Measurements from ENCODE around the gene PTCHD4. TPM values are rescaled to one million over a fixed set of nuclear protein-coding genes. Genes with fewer than 3 reads are reported as not detected.

PTCHD4 gene
- total RNA-seq, 1 donor from 2014 or later, result 0.92 TPM

DNA sequence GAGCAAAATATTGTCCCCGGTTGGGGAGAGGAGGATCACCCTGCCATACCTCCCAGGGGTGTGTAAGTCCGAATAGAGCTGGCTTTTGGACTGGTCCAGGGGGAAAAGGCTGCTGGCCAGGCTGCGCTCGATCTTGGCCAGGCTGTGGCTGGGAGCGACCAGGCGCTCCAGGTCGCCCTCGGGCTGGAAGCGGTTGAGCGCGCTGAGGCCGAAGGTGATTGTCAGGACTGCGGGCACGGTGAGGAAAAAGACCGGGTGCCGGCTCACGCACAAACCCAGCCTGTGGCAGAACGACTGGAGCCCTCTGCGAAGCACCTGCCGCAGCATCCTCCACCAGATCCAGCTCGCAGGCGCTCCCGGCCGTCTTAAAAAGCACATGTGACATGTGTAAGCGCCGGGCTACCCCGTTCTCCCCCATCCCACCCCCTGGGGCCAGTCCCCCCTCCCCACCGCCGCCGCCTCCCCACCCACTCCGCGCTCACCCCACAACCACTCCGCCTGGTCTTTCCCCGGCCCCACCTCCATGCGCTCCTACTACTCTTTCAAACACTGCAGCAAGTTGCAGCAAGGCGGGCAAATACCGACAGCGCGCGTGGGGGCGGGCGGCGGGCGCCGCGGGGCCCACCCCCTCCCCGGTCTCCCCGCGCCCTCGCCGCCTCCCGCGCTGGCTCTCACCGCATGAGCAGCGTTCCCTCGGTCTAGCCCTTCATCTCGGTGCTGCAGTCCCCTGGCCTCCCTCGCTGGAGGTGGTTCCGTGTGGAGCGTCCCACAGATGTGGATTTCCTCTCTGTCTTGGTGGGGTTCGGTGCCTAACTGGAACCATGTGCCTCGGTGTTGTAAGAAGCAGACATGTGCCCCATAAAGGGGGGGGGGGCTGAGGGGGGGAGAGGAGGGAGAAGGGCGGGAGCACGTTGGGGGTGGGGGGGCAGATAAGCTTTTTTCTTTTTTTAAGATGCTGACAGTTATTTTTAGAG is 42.4 kb downstream of the PTCHD4 start:
- intact Hi-C loops (cut with DNase I), result no loop called here
- DNase-seq (ENCODE audit: missing footprints), result peak; percentile 49
- ATAC-seq, result peak; percentile 28

DNA sequence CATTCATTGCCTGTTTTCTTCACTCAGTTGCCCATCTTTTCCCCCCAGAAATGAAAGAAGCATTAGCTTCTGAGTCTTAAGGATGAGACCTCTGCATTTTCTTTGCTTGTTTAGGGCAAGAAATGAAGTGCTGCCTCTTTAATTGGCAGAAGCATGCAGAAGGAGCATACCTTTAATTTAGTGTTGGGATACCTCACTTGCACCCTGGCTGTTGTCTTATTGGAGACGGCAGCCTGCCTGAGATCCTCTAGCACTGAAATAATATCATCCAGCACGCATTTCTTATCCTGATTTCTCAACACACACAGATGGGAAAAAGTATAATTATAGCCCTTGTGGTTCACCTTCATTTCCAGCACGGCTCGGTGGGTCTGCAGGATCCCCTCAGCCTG is 43.1 kb downstream of the PTCHD4 start:
- ATAC-seq (no peak), DNase-seq (ENCODE audit: missing footprints) (no peak)
- intact Hi-C loops (cut with DNase I), result no loop called here

DNA sequence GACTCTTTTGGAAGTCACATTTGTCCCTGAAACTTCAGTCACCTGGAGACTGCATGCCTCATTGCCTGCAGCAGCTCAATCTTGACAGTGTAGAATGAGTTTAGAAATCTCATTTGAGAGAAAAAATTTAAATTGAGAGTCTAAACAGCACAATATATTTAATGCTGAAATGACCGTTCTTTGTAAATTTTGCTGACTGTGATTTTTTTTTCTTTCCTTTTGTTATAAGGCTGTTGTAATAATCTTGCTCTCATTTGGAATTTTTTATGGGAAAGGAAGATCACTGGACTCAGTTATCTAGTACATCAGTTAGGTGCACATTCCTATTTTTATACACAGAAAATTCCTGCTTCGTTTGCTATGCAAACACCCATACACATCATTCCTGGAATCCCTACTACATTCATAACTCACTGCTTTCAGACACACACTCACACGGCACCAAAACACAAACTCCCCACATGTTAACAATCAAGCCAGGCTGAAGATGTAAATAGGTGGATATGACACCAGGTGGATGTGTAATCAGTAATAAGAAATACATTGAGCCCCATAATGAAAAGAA is 43.8 kb downstream of the PTCHD4 start:
- DNase-seq (ENCODE audit: missing footprints) (no peak), ATAC-seq (no peak)
- intact Hi-C loops (cut with DNase I), result no loop called here

DNA sequence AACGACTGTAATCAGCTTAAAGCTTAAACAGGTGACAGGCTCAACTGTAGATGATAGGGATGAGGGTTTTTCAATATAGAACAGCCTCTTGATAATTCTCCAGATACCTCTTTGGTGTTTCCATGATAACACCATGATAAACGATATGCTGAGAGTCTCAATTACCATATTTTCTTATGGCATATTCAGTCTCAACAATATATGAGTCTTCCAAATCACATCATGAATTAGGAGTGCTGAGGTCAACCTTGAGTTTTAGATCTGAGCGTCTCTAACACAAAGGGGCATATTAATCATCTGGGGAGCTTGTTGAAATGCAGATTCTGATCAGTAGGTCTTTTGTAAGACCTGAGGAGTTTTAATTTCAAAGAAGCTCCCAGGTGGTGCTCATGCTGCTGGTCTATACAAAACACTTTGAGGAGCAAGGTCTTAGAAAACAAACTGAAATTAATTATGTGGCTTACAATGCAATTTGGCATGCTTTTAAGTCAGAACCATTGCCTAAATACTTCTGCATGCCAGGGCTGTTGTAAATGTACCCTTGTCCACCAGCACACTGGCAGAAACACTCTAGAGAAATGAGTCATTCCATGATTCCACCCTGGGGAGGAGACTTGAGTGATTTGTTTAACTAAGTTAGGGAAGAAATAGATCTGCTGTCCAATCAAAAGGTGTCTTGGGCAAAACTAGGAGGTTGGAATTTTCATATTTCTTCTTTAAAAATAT is 49.6 kb downstream of the PTCHD4 start:
- no peak for ATAC-seq
- intact Hi-C loops (cut with DNase I), result no loop called here
- no peak for DNase-seq (ENCODE audit: missing footprints)

All from Right ventricle myocardium inferior (tissue), 1 donor.